MCF 10A (cell line): ENCODE results near the gene GET3. TPM values are rescaled to one million over a fixed set of nuclear protein-coding genes. Genes with fewer than 3 reads are reported as not detected.

Experiments used
- BruUV-seq: library from RNA; stranded (reverse); fragments of 400-500 nt; replicated peaks from 2 replicates; lab custom pipeline; 2021; lab: Mats Ljungman, UMichigan
- CTCF ChIA-PET: fragments of 300-600 bp; sonication (Branson Sonifier 250); formaldehyde crosslinking; extraction: SDS; loops from one replicate; lab custom pipeline; 2021; ENCODE audit warnings: antibody characterized with exemption, inconsistent platforms; lab: Yijun Ruan, JAX
- POLR2A ChIA-PET: fragments of 300-600, 350-650 bp; sonication (Branson Sonifier 250); formaldehyde crosslinking; extraction: SDS; loops from one replicate; lab custom pipeline; 2020; ENCODE audit warnings: antibody characterized with exemption, inconsistent platforms; lab: Yijun Ruan, JAX
- DNase-seq: peaks from one replicate; pipeline ENCODE4 v3.0.0-alpha.2; 2018; ENCODE audit not compliant: unreplicated experiment
- H3K27ac Mint-ChIP-seq: one replicate; pipeline ENCODE4 v1.8.0; 2022; ENCODE audit warnings: mild to moderate bottlenecking, low read depth, mixed read lengths; ENCODE audit not compliant: unreplicated experiment
- H3K27me3 Mint-ChIP-seq: one replicate; pipeline ENCODE4 v1.8.0; 2022; ENCODE audit warnings: mixed read lengths; ENCODE audit not compliant: insufficient read depth, unreplicated experiment
- H3K36me3 Mint-ChIP-seq: one replicate; pipeline ENCODE4 v1.8.0; 2022; ENCODE audit warnings: mild to moderate bottlenecking, moderate library complexity, mixed read lengths; ENCODE audit not compliant: insufficient read depth, unreplicated experiment
- H3K4me1 Mint-ChIP-seq: one replicate; pipeline ENCODE4 v1.8.0; 2022; ENCODE audit warnings: mixed read lengths; ENCODE audit not compliant: insufficient read depth, unreplicated experiment
- H3K4me3 Mint-ChIP-seq: one replicate; pipeline ENCODE4 v1.8.0; 2022; ENCODE audit warnings: mild to moderate bottlenecking, moderate library complexity, mixed read lengths; ENCODE audit not compliant: unreplicated experiment
- H3K9me3 Mint-ChIP-seq: one replicate; pipeline ENCODE4 v1.8.0; 2022; ENCODE audit warnings: mixed read lengths; ENCODE audit not compliant: unreplicated experiment
- CTCF ChIP-seq: fragments of 200-600 bp; IDR thresholded peaks from one replicate; pipeline ENCODE4 v1.8.0; 2022; ENCODE audit warnings: antibody characterized with exemption, mild to moderate bottlenecking; ENCODE audit not compliant: unreplicated experiment
- intact Hi-C: fragments of 100-400 bp; cut with micrococcal nuclease; formaldehyde crosslinking; loops from 2 replicates; pipeline ENCODE4 v1.14.1; 2022
- total RNA-seq: library from RNA; stranded (reverse); gene quantifications from 2 replicates; pipeline ENCODE4 v1.2.3, GENCODE V29; 2022

GET3 gene
- total RNA-seq, 1 experiment from 2014 or later: 62.9 TPM

GRCh38 chr19:12730064-12730463 lies 7.2 kb upstream of the GET3 start:
- Mint-ChIP-seq H3K27me3 (no peaks in the 10 kb centered on the region), H3K9me3 (no peaks in the 10 kb centered on the region), H3K4me3 (no peak overlapping the region), H3K27ac (no peak overlapping the region), H3K4me1 (peaks cover 18% of the 10 kb centered on the region), H3K36me3 (peaks cover 57% of the 10 kb centered on the region)
- ChIA-PET CTCF (interaction anchor here (0.5 to 0.6 kb wide), 2 partner anchors 9 to 13 kb away, joined by 3 to 4 read pairs; no protein-coding TSS in a partner anchor), POLR2A (no interaction called here)
- BruUV-seq: no TSS peak
- TF ChIP-seq CTCF: no peak
- DNase-seq: no peak
- intact Hi-C loops: no loop called here

GRCh38 chr19:12731337-12731736 lies 6.0 kb upstream of the GET3 start:
- Mint-ChIP-seq H3K36me3 (peaks cover 55% of the 10 kb centered on the region), H3K27me3 (no peaks in the 10 kb centered on the region)

GRCh38 chr19:12733369-12734214 lies 3.7 kb upstream of the GET3 start:
- Mint-ChIP-seq H3K36me3 (peaks cover 47% of the 10 kb centered on the region), H3K4me1 (peaks cover 27% of the 10 kb centered on the region), H3K27me3 (no peaks in the 10 kb centered on the region), H3K4me3 (peak overlapping the region; percentile 90), H3K27ac (peak overlapping the region; percentile 94), H3K9me3 (no peaks in the 10 kb centered on the region)
- peak; percentile 38 for TF ChIP-seq CTCF
- intact Hi-C loops: loop anchor here (1.0 kb wide), 1 partner anchor 24 kb away; no protein-coding TSS in a partner anchor
- TSS peak; percentile 32 for BruUV-seq
- CTCF ChIA-PET: interaction anchor here (0.6 to 3.1 kb wide), 23 partner anchors 9 to 113 kb away, joined by 3 to 32 read pairs (median 4); partner anchors contain the start of genes PRDX2, THSD8 and TNPO2
- DNase-seq: peak; percentile 68
- POLR2A ChIA-PET: interaction anchor here (0.5 to 8.5 kb wide), 27 partner anchors 9 to 1108 kb away, joined by 3 to 235 read pairs (median 4); partner anchors contain the start of genes BEST2, CALR, FBXW9 and GCDH

More at GRCh38 chr19:12731337-12731736, 6.0 kb upstream of the GET3 start:
- TF ChIP-seq CTCF: no peak
- H3K4me1 Mint-ChIP-seq: peaks cover 18% of the 10 kb centered on the region
- no peak for DNase-seq
- H3K9me3 Mint-ChIP-seq: no peaks in the 10 kb centered on the region
- ChIA-PET POLR2A (interaction anchor here (0.7 to 8.5 kb wide), 3 partner anchors 9 to 59 kb away, joined by 3 to 235 read pairs (median 3); partner anchors contain the start of gene TNPO2), CTCF (interaction anchor here (0.6 to 1.4 kb wide), 4 partner anchors 9 to 399 kb away, joined by 3 to 7 read pairs (median 4); no protein-coding TSS in a partner anchor)
- H3K4me3 Mint-ChIP-seq: no peak overlapping the region
- no peak overlapping the region for H3K27ac Mint-ChIP-seq
- BruUV-seq: no TSS peak
- intact Hi-C loops: no loop called here
